ENCODE data around the gene AQP10.

DNA sequence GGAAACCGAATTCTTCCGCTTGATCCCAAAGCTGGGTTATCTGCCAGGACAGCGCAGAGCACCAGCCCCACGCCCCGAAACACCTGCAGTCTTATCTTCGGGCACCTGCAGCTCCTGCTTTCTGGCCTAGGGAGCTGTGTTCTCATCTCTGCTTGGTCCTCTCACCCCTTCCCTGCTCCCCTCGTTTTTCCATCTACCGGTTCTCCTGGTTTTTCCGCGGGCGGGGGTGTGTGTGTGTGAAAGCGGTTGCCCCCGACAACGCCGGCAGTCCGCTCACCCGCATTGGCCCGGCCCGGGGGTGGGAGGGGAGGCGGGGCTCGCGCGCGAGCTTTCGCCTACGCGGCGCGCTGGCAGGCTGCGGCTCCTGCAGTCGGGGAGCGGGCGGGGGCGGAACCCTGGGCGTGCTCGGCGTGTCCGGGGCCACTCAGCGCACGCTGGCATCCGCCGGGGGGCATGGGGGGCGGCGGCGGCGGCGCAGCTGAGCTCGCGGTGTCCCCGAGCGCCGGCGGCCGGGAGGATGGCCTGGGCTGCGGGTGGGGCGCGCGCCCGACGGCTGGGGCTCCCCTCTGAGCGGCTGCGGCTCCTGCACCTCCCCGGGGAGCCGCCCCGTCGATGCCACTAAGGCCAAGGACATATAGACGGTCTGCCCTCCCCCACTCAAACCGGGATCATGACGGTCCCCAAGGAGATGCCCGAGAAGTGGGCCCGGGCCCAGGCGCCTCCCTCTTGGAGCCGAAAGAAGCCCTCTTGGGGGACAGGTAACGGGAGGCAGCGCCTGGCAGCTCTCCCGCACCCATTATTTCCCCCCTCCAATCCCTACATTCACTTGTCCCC lies 7.6 kb downstream of the AQP10 start:
- TF ChIP-seq, protein P1, sequence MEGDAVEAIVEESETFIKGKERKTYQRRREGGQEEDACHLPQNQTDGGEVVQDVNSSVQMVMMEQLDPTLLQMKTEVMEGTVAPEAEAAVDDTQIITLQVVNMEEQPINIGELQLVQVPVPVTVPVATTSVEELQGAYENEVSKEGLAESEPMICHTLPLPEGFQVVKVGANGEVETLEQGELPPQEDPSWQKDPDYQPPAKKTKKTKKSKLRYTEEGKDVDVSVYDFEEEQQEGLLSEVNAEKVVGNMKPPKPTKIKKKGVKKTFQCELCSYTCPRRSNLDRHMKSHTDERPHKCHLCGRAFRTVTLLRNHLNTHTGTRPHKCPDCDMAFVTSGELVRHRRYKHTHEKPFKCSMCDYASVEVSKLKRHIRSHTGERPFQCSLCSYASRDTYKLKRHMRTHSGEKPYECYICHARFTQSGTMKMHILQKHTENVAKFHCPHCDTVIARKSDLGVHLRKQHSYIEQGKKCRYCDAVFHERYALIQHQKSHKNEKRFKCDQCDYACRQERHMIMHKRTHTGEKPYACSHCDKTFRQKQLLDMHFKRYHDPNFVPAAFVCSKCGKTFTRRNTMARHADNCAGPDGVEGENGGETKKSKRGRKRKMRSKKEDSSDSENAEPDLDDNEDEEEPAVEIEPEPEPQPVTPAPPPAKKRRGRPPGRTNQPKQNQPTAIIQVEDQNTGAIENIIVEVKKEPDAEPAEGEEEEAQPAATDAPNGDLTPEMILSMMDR (IDR thresholded peaks at IDR 0.05), result no peak
- TF ChIP-seq POLR2A (IDR thresholded peaks at IDR 0.05), result peak in 1 of 2 donors; percentile 52
